Small intestine (tissue), 7 donors: ENCODE measurements around the gene P2RX6. TPM values are rescaled to one million over a fixed set of nuclear protein-coding genes. Genes with fewer than 3 reads are reported as not detected.

Experiments
- DNase-seq, 2 donors: peaks; one replicate each; pipeline versions ENCODE4 v3.0.0 to v3.0.0-alpha.2; 2013
- FAIRE-seq: peaks from 2 replicates; lab custom pipeline; 2012; peaks lifted over from hg19 to GRCh38; lab: Jason Lieb, UNC
- H3K27ac ChIP-seq, 3 donors: one replicate each; pipeline ENCODE4 v1.5.1; 2013; ENCODE audit warnings: low read length in 2 of 3, mild to moderate bottlenecking in 2 of 3, control low read depth in 1 of 3, inconsistent platforms in 1 of 3, low read depth in 1 of 3, moderate library complexity in 1 of 3
- H3K27me3 ChIP-seq, 3 donors: one replicate each; pipeline ENCODE4 v1.6.1; 2013; ENCODE audit warnings: low read length in 3 of 3, inconsistent platforms in 1 of 3; ENCODE audit not compliant: control insufficient read depth in 3 of 3, insufficient read depth in 3 of 3
- H3K36me3 ChIP-seq, 3 donors: one replicate each; pipeline ENCODE4 v1.6.1; 2013; ENCODE audit warnings: low read length in 3 of 3, inconsistent platforms in 1 of 3, low read depth in 1 of 3, mild to moderate bottlenecking in 1 of 3, moderate library complexity in 1 of 3; ENCODE audit not compliant: control insufficient read depth in 3 of 3, insufficient read depth in 2 of 3
- H3K4me1 ChIP-seq, 3 donors: one replicate each; pipeline ENCODE4 v1.6.1; 2013; ENCODE audit warnings: low read length in 2 of 3, inconsistent platforms in 1 of 3, low read depth in 1 of 3, mild to moderate bottlenecking in 1 of 3, moderate library complexity in 1 of 3; ENCODE audit not compliant: control insufficient read depth in 3 of 3, insufficient read depth in 2 of 3
- H3K4me3 ChIP-seq, 3 donors: one replicate each; pipeline ENCODE4 v1.5.1; 2013; ENCODE audit warnings: low read length in 3 of 3, control low read depth in 1 of 3, inconsistent platforms in 1 of 3, low read depth in 1 of 3, mild to moderate bottlenecking in 1 of 3, moderate library complexity in 1 of 3
- H3K9me3 ChIP-seq, 2 donors: one replicate each; pipeline ENCODE4 v1.6.1; 2013; ENCODE audit warnings: low read depth in 1 of 2, low read length in 1 of 2; ENCODE audit not compliant: control insufficient read depth in 2 of 2, insufficient read depth in 1 of 2
- WGBS, 3 donors: extraction: QIAGEN DNeasy Blood & Tissue Kit; methylation state at CpG; one replicate each; pipeline ENCODE4 v1.1.7; 2013; 5-methylcytosine and 5-hydroxymethylcytosine counted together
- polyA plus RNA-seq, 4 donors: library from polyadenylated mRNA; stranded (reverse) in 3 of 4; unstranded in 1 of 4; fragments of 200-250 nt in 3 of 4; fragments of 120-200 nt in 1 of 4; gene quantifications; one replicate each; pipeline versions ENCODE4 v1.2.1 to v1.2.3, GENCODE V29; 2013
- donor health status: healthy with polysubstance abuse.
- donor health status: control.
- donor health status: control.
- donor health status: Bipolar disorder and iron deficiency.
- donor health status: healthy.

The P2RX6 gene
- polyA plus RNA-seq, 4 donors = 0.62 to 0.84 TPM; not detected in 2

DNA sequence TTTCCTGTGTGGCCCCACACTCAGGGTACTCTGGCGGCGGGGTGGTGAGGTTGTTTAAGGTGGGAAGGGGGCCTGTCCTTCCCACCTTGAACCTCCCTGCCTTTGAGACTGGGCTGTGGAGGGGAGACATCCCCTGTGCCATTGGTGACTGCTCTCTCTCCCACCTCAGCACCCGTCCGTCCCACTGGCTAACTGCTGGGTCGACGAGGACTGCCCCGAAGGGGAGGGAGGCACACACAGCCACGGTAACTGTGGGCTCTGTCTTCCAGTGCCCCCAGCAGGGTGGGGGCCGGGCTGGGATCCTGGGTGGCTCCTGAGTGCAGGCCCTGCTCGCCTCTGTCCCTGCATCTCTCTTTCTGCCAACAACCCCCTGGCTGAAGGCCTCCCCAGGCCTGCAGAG, 7.5 kb downstream of the P2RX6 start:
- FAIRE-seq = no peak
- H3K27me3 ChIP-seq = no peaks in the 10 kb centered on the region

DNA sequence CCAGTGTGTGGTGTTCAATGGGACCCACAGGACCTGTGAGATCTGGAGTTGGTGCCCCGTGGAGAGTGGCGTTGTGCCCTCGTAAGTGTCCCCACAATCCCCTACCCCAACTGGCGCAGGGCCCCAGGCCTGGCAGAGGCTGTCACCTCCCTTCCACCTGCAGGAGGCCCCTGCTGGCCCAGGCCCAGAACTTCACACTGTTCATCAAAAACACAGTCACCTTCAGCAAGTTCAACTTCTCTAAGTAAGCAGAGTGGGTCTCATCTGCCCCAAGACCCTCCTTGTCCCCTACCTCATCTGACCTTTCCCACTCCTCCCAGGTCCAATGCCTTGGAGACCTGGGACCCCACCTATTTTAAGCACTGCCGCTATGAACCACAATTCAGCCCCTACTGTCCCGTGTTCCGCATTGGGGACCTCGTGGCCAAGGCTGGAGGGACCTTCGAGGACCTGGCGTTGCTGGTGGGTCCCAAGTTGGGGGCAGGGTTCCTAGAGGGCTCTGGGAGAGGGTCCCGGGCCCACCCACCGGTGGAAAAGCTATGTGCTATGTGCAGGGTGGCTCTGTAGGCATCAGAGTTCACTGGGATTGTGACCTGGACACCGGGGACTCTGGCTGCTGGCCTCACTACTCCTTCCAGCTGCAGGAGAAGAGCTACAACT, 8.1 kb downstream of the P2RX6 start:
- no peak for FAIRE-seq
- no peaks in the 10 kb centered on the region for H3K4me1 ChIP-seq
- H3K4me3 ChIP-seq = no peak overlapping the region
- no peak overlapping the region for H3K27ac ChIP-seq
- H3K9me3 ChIP-seq = no peaks in the 10 kb centered on the region
- H3K36me3 ChIP-seq = peaks cover 0 to 2% (median 0%) of the 10 kb centered on the region in 3 donors
- no peaks in the 10 kb centered on the region for H3K27me3 ChIP-seq
- 72 to 78% (median 73%) methylated on average over 13 of the region's 13 CpGs for WGBS, 3 donors
- DNase-seq = no peak

More for the DNA sequence above, 7.5 kb downstream of the P2RX6 start:
- no peak for DNase-seq
- Histone ChIP-seq H3K9me3 (no peaks in the 10 kb centered on the region), H3K36me3 (no peaks in the 10 kb centered on the region), H3K4me1 (no peaks in the 10 kb centered on the region), H3K27ac (no peak overlapping the region), H3K4me3 (no peak overlapping the region)
- 70 to 83% (median 78%) methylated on average over 10 of the region's 10 CpGs for WGBS, 3 donors

DNA sequence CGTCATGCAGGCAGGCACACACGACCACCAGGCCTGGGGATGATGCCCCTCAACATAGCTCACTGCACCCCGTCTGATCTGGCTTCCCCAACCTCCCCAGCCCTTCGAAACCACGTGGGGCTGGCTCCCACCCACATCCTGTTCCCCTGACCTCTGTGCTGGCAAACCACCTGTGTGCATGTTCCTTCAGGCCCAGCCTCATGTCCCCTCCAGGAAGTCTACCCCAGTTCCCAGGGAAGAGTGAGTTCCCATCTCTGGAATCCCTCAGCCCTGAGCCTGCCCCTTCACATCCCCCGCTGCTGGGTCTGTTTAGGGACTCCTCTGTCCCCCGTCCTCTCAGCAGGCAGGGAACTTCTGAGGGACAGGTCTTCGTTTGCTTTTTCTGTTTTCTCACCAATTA, 10.3 kb downstream of the P2RX6 start:
- Histone ChIP-seq H3K27ac (no peak overlapping the region), H3K36me3 (peaks cover 0 to 24% (median 0%) of the 10 kb centered on the region in 3 donors), H3K27me3 (no peaks in the 10 kb centered on the region), H3K4me1 (no peaks in the 10 kb centered on the region), H3K9me3 (no peaks in the 10 kb centered on the region), H3K4me3 (no peak overlapping the region)
- FAIRE-seq (no peak), DNase-seq (no peak)
- WGBS, 3 donors = 49 to 64% (median 60%) methylated on average over 8 of the region's 8 CpGs

DNA sequence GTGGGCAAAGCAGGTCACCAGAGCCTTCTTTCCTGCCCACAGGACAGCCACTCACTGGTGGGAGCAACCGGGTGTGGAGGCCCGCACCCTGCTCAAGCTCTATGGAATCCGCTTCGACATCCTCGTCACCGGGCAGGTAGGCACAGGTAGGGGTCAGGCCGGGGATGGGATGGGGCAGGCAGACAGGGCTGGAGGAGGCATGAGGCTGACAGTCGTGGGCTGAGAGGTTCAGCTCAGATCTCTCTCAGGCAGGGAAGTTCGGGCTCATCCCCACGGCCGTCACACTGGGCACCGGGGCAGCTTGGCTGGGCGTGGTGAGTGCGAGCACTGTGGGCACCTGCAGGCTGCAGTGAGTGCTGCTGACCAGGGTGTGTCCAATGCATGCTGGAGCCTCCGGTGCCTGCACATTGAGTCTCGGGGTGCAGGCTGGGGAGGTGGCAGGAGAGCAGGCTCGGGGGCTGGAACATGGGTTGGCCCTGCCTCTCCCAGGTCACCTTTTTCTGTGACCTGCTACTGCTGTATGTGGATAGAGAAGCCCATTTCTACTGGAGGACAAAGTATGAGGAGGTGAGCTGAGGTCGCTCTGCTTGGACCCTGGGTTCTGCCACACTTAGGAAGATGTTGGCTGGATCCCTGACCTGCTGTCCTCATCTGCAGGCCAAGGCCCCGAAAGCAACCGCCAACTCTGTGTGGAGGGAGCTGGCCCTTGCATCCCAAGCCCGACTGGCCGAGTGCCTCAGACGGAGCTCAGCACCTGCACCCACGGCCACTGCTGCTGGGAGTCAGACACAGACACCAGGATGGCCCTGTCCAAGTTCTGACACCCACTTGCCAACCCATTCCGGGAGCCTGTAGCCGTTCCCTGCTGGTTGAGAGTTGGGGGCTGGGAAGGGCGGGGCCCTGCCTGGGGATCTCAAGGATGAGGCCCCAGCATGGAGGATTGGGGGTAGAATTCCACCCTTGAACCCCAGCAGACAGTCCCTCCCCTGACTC, 11.1 kb downstream of the P2RX6 start:
- FAIRE-seq = no peak
- H3K27me3 ChIP-seq = no peaks in the 10 kb centered on the region
- no peak overlapping the region for H3K27ac ChIP-seq
- H3K4me3 ChIP-seq = no peak overlapping the region
- H3K9me3 ChIP-seq = no peaks in the 10 kb centered on the region
- WGBS, 3 donors = 78 to 88% (median 84%) methylated on average over 27 of the region's 27 CpGs
- H3K4me1 ChIP-seq = peaks cover 0 to 5% (median 0%) of the 10 kb centered on the region in 3 donors
- peaks cover 0 to 30% (median 0%) of the 10 kb centered on the region in 3 donors for H3K36me3 ChIP-seq
- DNase-seq = no peak

DNA sequence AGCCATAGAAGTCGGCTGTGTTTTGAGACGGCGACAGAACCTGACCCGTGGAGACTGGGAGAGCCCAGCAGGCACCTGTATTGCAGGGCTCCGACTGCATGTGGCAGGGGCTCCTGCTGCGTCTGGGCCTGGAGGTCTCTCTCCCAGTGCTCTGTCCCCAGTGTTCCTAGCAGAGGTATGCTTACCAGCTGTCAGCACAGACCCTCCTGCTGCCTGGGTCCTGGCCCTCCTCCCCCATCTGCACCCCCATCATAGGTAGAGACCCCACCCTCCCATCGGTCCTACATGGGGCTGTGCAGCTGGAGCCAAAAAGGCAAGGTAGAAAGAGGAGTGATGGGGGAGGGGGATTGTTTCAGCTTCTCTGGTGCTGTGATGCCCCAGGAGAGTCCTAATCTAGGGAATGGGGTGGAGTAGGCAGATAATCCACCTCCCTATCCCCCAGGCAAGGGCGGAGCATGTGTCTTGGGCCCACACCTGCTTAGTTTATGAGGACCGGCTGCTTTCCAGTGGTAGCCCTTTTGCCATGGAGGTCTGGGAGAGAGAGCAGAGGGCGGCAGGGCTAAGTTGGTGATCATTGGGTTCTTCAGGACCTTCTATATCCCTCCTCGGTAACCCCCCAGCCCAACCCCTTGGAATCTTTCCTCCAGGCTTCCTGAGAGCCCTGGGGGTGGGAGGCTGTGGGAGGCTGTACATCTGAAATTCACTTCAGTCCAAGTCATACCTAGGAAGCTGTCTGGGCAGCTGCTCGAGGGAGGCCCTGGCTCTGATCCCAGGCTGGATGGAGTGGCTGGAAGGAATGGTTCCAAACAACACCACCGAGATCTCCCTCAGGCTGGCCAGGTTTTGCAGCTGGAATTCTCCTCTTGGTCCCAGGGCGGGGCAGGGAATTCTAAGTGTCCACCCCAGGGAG, 12.1 kb downstream of the P2RX6 start:
- WGBS, 3 donors = 65 to 79% (median 79%) methylated on average over 14 of the region's 14 CpGs
- Histone ChIP-seq H3K27ac (no peak overlapping the region), H3K4me1 (peaks cover 0 to 12% (median 0%) of the 10 kb centered on the region in 3 donors), H3K27me3 (peaks cover 0 to 3% (median 0%) of the 10 kb centered on the region in 3 donors), H3K36me3 (peaks cover 0 to 30% (median 0%) of the 10 kb centered on the region in 3 donors), H3K4me3 (no peak overlapping the region), H3K9me3 (no peaks in the 10 kb centered on the region)
- DNase-seq (no peak), FAIRE-seq (no peak)

DNA sequence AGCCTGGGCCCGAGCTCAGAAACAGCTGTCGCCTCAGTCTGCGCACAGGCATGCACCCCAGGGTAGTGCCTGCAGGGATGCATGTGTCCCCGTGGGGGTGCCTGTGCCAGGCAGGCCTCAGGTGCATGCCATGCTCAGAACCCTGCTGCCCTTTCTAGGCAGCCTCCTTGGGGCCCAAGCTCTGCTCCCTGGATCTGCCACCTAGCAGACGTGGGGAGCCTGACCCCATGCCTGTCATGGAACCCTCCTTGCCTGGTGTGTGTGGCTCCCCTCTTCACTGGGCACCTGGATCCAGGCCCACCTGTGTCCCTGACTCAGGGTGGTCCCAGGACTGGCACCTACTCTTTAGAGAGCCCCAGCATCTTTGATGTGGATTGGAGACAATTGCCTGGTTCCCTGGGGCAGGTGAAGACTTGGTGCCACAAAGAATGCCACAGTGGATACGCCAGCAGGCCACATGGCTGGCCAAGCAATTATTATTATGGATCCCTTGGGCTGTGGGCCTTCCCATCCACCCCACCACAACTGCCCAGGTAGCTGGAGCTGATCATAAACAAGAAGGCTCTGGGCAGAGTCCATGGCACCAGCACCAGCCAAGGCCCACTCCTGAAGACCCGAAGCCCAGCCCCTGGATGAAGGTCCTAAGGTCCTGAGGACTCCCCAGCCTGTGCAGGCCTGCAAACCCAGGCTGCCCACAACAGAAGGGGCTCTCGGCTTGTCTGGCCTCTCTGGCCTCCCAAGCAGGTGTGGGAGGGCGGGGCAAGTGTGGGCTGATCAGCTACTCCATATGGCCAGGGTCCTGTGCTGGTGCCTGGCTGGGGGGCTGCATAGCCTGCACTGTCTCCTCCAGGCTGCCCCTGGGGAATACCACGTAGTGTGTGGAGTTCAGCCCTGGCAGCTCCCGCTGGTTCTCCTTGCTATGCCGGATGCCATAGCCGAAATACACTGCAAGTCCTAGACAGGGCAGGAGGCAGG, 13.6 kb downstream of the P2RX6 start:
- peaks cover 0 to 3% (median 0%) of the 10 kb centered on the region in 3 donors for H3K27me3 ChIP-seq

DNA sequence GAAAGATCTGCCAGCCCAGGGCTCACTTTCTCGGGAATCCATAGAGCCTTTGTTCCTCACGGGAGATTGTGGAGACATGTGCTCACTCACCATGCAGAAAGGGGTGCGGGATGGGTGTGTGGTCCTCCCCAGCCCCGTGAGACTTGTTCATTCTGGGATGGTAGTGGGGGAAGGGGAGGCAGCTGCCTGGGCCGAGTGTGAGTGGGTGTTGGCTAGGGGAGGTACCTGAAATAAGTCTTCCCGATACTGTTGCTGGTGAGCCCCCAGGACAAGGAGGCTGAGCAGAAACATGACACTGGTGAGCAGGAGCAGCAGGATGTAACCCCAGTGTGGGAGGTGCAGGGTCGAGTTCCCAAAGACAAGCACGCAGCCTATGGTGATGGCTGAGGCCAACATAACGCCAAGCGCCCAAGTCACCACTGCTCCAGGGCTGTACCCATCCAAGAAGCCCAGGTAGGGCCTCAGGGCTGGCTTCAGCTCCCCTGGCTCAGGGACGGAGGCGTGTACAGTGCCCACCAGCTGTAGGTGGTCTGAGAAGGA, 14.6 kb downstream of the P2RX6 start:
- H3K27ac ChIP-seq = no peak overlapping the region
- no peak for FAIRE-seq
- H3K4me3 ChIP-seq = no peak overlapping the region
- H3K4me1 ChIP-seq = peaks cover 0 to 23% (median 0%) of the 10 kb centered on the region in 3 donors
- peaks cover 0 to 30% (median 0%) of the 10 kb centered on the region in 3 donors for H3K36me3 ChIP-seq
- no peak for DNase-seq
- WGBS, 3 donors = 74 to 87% (median 82%) methylated on average over 12 of the region's 12 CpGs
- no peaks in the 10 kb centered on the region for H3K9me3 ChIP-seq
- H3K27me3 ChIP-seq = peaks cover 0 to 3% (median 0%) of the 10 kb centered on the region in 3 donors

More for the DNA sequence above, 13.6 kb downstream of the P2RX6 start:
- DNase-seq = no peak
- Histone ChIP-seq H3K27ac (no peak overlapping the region), H3K9me3 (no peaks in the 10 kb centered on the region), H3K36me3 (peaks cover 0 to 30% (median 0%) of the 10 kb centered on the region in 3 donors), H3K4me3 (no peak overlapping the region), H3K4me1 (peaks cover 0 to 23% (median 0%) of the 10 kb centered on the region in 3 donors)
- WGBS, 3 donors = 87 to 89% (median 88%) methylated on average over 13 of the region's 13 CpGs
- no peak for FAIRE-seq
